Uterus (tissue), 2 donors: Measurements from ENCODE around the gene PGBD5.

Experiments used
- CTCF ChIP-seq, 4 experiments: fragments of 200-600 bp in 2 of 4; fragments of 450-650 bp in 2 of 4; sonication (generic) in 2 of 4; IDR thresholded peaks; one replicate each; pipeline ENCODE4 v1.5.1; 2016 to 2019; ENCODE audit warnings: antibody characterized with exemption in 4 of 4, mild to moderate bottlenecking in 2 of 4, moderate library complexity in 1 of 4
- POLR2A ChIP-seq, 2 donors: fragments of 450-650 bp; IDR thresholded peaks; one replicate each; pipeline ENCODE4 v1.6.1; 2016; ENCODE audit warnings: antibody characterized with exemption in 2 of 2, mild to moderate bottlenecking in 1 of 2, moderate library complexity in 1 of 2

- no peak for TF ChIP-seq POLR2A (IDR thresholded peaks at IDR 0.05)
- no peak for TF ChIP-seq CTCF (IDR thresholded peaks at IDR 0.05)
Observed at GRCh38 chr1:230459465-230459864, 33.3 kb upstream of the PGBD5 start.
